Measurements from ENCODE around the gene TRMT10C. TPM values are rescaled to one million over a fixed set of nuclear protein-coding genes. Genes with fewer than 3 reads are reported as not detected.
"Not testable (repeated sequence)": the region's sequence is repeated elsewhere in the genome, so short reads cannot be mapped to it uniquely, and the experiment has no call there.

Gene TRMT10C
- total RNA-seq, 1 donor from 2014 or later, result 15.0 TPM

DNA sequence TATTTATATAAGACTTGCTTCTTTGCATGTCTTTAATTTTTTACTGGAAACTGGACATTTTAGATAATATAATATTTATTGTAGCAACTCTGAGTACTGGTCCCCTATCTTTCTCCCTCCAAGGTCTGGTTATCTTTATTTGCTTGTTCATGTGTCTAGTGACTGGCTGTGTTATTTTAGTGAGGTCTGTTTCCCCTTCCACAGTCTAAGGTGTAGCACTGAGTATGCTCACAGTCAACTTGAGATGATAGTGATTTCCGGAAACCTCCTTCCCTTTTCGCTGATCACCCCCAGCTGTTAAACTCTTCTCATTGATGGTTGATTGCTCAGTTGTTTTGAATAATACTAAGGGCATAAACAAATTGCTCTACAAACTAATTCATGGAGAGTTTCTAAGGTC, 49.4 kb downstream of the TRMT10C start:
- DNase-seq (ENCODE audit: low spot score), result no peak
- ATAC-seq, result no peak
- intact Hi-C loops (cut with DNase I), result no loop called here

DNA sequence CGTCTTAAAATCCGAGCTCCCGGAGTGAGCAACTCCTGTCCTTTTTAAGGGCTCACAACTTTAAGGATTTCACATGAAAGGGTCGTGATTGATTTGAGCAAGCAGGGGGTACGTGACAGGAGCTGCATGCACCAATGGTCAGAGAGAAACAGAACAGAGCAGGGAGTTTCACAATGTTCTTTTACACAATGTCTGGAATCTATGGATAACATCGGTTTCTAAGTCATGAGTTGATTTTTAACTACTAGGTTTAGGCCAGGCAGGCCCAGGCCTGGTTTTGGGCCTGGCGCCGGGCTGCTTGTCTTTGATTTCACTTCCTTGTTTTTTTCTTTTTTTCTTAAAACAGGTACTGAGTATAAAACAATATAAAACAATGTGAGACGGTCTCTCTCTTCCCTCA, 51.3 kb downstream of the TRMT10C start:
- not testable (repeated sequence) for ATAC-seq

DNA sequence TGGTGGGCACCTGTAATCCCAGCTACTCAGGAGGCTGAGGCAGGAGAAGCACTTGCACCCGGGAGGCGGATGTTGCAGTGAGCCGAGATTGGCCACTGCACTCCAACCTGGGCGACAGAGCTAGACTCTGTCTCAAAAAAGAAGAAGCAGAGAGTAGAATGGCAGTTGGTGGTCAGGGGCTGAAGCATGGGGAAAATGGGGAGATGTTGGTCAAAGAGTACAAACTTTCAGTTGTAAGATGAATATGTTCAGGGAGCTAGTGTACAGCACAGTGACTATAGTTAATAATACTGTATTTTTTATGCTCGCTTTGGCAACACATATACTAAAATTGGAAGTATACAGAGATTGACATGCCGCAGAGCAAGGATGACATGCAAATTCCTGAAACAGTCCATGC, 53.9 kb downstream of the TRMT10C start:
- intact Hi-C loops (cut with DNase I), result no loop called here
- DNase-seq (ENCODE audit: low spot score) (no peak), ATAC-seq (no peak)

More for the DNA sequence above, 51.3 kb downstream of the TRMT10C start:
- DNase-seq (ENCODE audit: low spot score); intact Hi-C loops (cut with DNase I): not testable (repeated sequence)

Other genes starting within 250 kb of the TRMT10C start
- 0.22 TPM for gene IMPG2, start 241.3 kb upstream of the TRMT10C start, total RNA-seq
- 38.2 TPM for gene SENP7, start 48.7 kb upstream of the TRMT10C start, total RNA-seq
- 177 TPM for gene PCNP, start 12.3 kb downstream of the TRMT10C start, total RNA-seq
- gene ZBTB11, start 115.3 kb downstream of the TRMT10C start, total RNA-seq, result 23.2 TPM
- 778 TPM for gene RPL24, start 124.8 kb downstream of the TRMT10C start, total RNA-seq
- 19.2 TPM for gene CEP97, start 162.7 kb downstream of the TRMT10C start, total RNA-seq
- 24.7 TPM for gene NXPE3, start 217.3 kb downstream of the TRMT10C start, total RNA-seq